Cardiac muscle cell (in vitro differentiated cells and primary cell): ENCODE results near the gene EXOC6. TPM values are rescaled to one million over a fixed set of nuclear protein-coding genes. Genes with fewer than 3 reads are reported as not detected.

ENCODE experiments used
- DNase-seq, 2 donors: peaks; one replicate each; pipeline versions ENCODE4 v3.0.0 to v3.0.0-alpha.2; 2010 to 2017; ENCODE audit warnings: low read depth in 1 of 2, low spot score in 1 of 2
- H3K27ac ChIP-seq: fragments of 200-600 bp; sonication (generic); 2 replicates; pipeline ENCODE4 v1.5.1; 2016
- H3K27me3 ChIP-seq: fragments of 200-600 bp; sonication (generic); 2 replicates; pipeline ENCODE4 v1.6.0; 2016; ENCODE audit warnings: control low read depth
- H3K36me3 ChIP-seq: fragments of 200-600 bp; sonication (generic); 2 replicates; pipeline ENCODE4 v1.5.1; 2016; ENCODE audit warnings: control low read depth
- H3K4me1 ChIP-seq: fragments of 200-600 bp; sonication (generic); 2 replicates; pipeline ENCODE4 v1.8.1; 2017; ENCODE audit warnings: low read depth, mild to moderate bottlenecking, mixed run types
- H3K4me3 ChIP-seq: fragments of 200-600 bp; sonication (generic); 2 replicates; pipeline ENCODE4 v1.5.1; 2016; ENCODE audit warnings: mild to moderate bottlenecking
- H3K9me3 ChIP-seq: fragments of 200-600 bp; sonication (generic); 2 replicates; pipeline ENCODE4 v1.5.1; 2017; ENCODE audit warnings: low read depth, mild to moderate bottlenecking, control low read depth
- polyA plus RNA-seq: library from polyadenylated mRNA; unstranded; fragments of >200 nt; fragmentation: Nextera tagmentation; extraction: Ambion mirVana; gene quantifications from 2 replicates; pipeline ENCODE4 v1.2.1, GENCODE V29; 2016
- total RNA-seq: library from RNA; depleted of rRNA; stranded (reverse); fragments of >200 nt; gene quantifications from 2 replicates; pipeline ENCODE4 v1.2.3, GENCODE V29; 2016
- TF ChIP-seq, protein P1 (sequence below): IDR thresholded peaks from 2 replicates; pipeline ENCODE4 v1.5.1; 2012; ENCODE audit warnings: low read depth, mild to moderate bottlenecking, low read length

The EXOC6 gene
- total and polyA plus RNA-seq, 2 experiments from 2014 or later: 5.7 to 6.3 TPM

DNA sequence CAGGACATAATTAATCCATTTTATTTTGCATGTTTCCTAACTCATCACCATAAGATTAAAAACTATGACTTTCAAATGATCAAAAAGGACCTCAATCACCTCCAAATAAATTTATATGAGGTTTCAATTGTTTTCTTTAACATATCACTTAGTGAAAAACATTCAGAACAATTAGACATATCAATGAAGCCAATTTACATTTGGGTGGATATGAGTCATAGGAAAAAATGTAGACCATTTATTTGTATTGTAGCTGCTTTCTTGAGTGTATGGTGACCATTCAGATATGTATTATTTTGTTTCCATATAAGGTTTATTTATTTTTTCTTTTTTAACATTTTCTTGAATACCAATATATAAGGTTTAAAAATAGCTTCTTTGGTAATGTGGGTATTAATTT is 13.3 kb upstream of the EXOC6 start:
- H3K4me3 ChIP-seq: no peak overlapping the region
- no peaks in the 10 kb centered on the region for H3K9me3 ChIP-seq
- DNase-seq: no peak
- no peaks in the 10 kb centered on the region for H3K36me3 ChIP-seq
- no peak overlapping the region for H3K27ac ChIP-seq
- H3K27me3 ChIP-seq: no peaks in the 10 kb centered on the region
- TF ChIP-seq, protein P1, sequence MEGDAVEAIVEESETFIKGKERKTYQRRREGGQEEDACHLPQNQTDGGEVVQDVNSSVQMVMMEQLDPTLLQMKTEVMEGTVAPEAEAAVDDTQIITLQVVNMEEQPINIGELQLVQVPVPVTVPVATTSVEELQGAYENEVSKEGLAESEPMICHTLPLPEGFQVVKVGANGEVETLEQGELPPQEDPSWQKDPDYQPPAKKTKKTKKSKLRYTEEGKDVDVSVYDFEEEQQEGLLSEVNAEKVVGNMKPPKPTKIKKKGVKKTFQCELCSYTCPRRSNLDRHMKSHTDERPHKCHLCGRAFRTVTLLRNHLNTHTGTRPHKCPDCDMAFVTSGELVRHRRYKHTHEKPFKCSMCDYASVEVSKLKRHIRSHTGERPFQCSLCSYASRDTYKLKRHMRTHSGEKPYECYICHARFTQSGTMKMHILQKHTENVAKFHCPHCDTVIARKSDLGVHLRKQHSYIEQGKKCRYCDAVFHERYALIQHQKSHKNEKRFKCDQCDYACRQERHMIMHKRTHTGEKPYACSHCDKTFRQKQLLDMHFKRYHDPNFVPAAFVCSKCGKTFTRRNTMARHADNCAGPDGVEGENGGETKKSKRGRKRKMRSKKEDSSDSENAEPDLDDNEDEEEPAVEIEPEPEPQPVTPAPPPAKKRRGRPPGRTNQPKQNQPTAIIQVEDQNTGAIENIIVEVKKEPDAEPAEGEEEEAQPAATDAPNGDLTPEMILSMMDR: no peak
- H3K4me1 ChIP-seq: no peaks in the 10 kb centered on the region

DNA sequence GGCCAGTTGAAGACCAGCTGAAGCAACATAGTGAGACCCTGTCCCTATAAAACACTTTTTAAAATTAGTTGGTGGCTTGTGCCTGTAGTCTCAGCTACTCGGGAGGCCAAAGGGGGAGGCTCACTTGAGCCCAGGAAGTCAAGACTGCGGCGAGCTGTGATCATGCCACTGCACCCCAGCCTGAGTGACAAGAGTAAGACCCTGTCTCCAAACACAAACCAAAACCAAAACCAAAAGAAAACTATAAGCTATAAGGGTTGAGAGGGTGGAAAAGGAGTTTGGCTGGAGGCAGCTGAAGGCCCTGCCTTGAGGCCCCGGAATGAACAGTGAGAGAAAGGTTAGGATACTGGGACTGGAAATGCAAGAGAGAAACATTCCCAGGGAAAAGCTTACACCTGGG is 10.9 kb upstream of the EXOC6 start:
- TF ChIP-seq, protein P1: no peak
- no peaks in the 10 kb centered on the region for H3K27me3 ChIP-seq
- no peaks in the 10 kb centered on the region for H3K9me3 ChIP-seq
- H3K36me3 ChIP-seq: no peaks in the 10 kb centered on the region
- no peaks in the 10 kb centered on the region for H3K4me1 ChIP-seq
- no peak overlapping the region for H3K27ac ChIP-seq
- H3K4me3 ChIP-seq: no peak overlapping the region
- no peak for DNase-seq

- TF ChIP-seq, protein P1: peak; percentile 38
- Histone ChIP-seq H3K4me1 (no peaks in the 10 kb centered on the region), H3K27me3 (no peaks in the 10 kb centered on the region), H3K4me3 (no peak overlapping the region), H3K27ac (no peak overlapping the region), H3K36me3 (no peaks in the 10 kb centered on the region), H3K9me3 (no peaks in the 10 kb centered on the region)
- peak; percentile 13 to 75 for DNase-seq
Observed at GRCh38 chr10:92839191-92840085, 8.9 kb upstream of the EXOC6 start.

GRCh38 chr10:92844746-92845145 is 3.6 kb upstream of the EXOC6 start:
- Histone ChIP-seq H3K27ac (no peak overlapping the region), H3K4me1 (no peaks in the 10 kb centered on the region), H3K4me3 (no peak overlapping the region), H3K9me3 (no peaks in the 10 kb centered on the region), H3K36me3 (no peaks in the 10 kb centered on the region), H3K27me3 (peaks cover 9% of the 10 kb centered on the region)
- peak; percentile 23 to 27 for DNase-seq
- TF ChIP-seq, protein P1: peak; percentile 13

GRCh38 chr10:92845921-92846320 is 2.4 kb upstream of the EXOC6 start:
- Histone ChIP-seq H3K36me3 (no peaks in the 10 kb centered on the region), H3K27me3 (peaks cover 14% of the 10 kb centered on the region), H3K27ac (no peak overlapping the region), H3K4me3 (no peak overlapping the region), H3K4me1 (no peaks in the 10 kb centered on the region), H3K9me3 (no peaks in the 10 kb centered on the region)
- TF ChIP-seq, protein P1: no peak
- no peak for DNase-seq
